A549 (cell line): Measurements from ENCODE around the gene NME7.

Experiments
- CTCF ChIP-seq: fragments of >200 bp; sonication (Bioruptor Twin); formaldehyde crosslinking; IDR thresholded peaks from 3 replicates; pipeline ENCODE4 v1.5.1; 2016
- NPAS2 ChIP-seq: fragments of 250-450 bp; sonication (Bioruptor Pico); IDR thresholded peaks from 2 replicates; pipeline ENCODE4 v1.8.0; 2022; ENCODE audit warnings: mild to moderate bottlenecking, moderate library complexity, borderline replicate concordance
- POLR2A ChIP-seq: IDR thresholded peaks from 2 replicates; pipeline ENCODE4 v1.6.1; 2012; ENCODE audit warnings: mild to moderate bottlenecking, low read length
- RAD21 ChIP-seq, 2 experiments: fragments of >200 bp in 1 of 2; sonication (Bioruptor Twin) in 1 of 2; formaldehyde crosslinking in 1 of 2; IDR thresholded peaks in 1 of 2; conservative IDR thresholded peaks in 1 of 2; 2 replicates in 1 of 2; 3 replicates in 1 of 2; pipeline ENCODE4 v1.6.1; 2012 to 2018; ENCODE audit warnings: inconsistent platforms in 1 of 2
- REST ChIP-seq: fragments of 200-600 bp; sonication (generic); IDR thresholded peaks from 2 replicates; pipeline ENCODE4 v1.6.1; 2016; ENCODE audit warnings: antibody characterized with exemption, mild to moderate bottlenecking, moderate library complexity
- USF2 ChIP-seq: fragments of 450-650 bp; IDR thresholded peaks from 2 replicates; pipeline ENCODE4 v1.6.1; 2014; ENCODE audit warnings: antibody characterized with exemption
- ZFP36 ChIP-seq: fragments of 450-650 bp; IDR thresholded peaks from 2 replicates; pipeline ENCODE4 v1.6.1; 2014; ENCODE audit warnings: borderline replicate concordance; ENCODE audit not compliant: partially characterized antibody

GRCh38 chr1:169132512-169133227, 234.9 kb downstream of the NME7 start:
- TF ChIP-seq USF2 (no peak), CTCF (no peak), ZFP36 (no peak), POLR2A (no peak), REST (no peak; the same call in 1 of the 2 replicates), RAD21 (conservative IDR thresholded peaks at IDR 0.05 in 1 of 2, IDR thresholded peaks at IDR 0.05 in 1 of 2) (no peak), NPAS2 (CRISPR knock-in tag) (no peak)
